Mesenchymal stem cell (in vitro differentiated cells and primary cell): Measurements from ENCODE around the gene MTA1.

ENCODE experiments used
- DNase-seq: peaks from one replicate; pipeline ENCODE4 v3.0.0-alpha.2; 2013
- H2AFZ ChIP-seq: one replicate; pipeline ENCODE4 v1.6.1; 2013; ENCODE audit warnings: low read depth, mild to moderate bottlenecking, control low read depth, inconsistent platforms, low read length, moderate library complexity
- H2AK5ac ChIP-seq: 2 replicates; pipeline ENCODE4 v1.6.1; 2013; ENCODE audit warnings: low read length, moderate library complexity, mild to moderate bottlenecking, inconsistent platforms; ENCODE audit not compliant: severe bottlenecking
- H2BK120ac ChIP-seq: one replicate; pipeline ENCODE4 v1.6.1; 2013; ENCODE audit warnings: low read depth, mild to moderate bottlenecking, inconsistent platforms, low read length, moderate library complexity
- H2BK12ac ChIP-seq, 2 experiments: one replicate each; pipeline ENCODE4 v1.6.1; 2013; ENCODE audit warnings: inconsistent platforms in 2 of 2, low read length in 2 of 2, mild to moderate bottlenecking in 2 of 2, moderate library complexity in 2 of 2, control low read depth in 1 of 2
- H2BK15ac ChIP-seq: one replicate; pipeline ENCODE4 v1.6.1; 2013; ENCODE audit warnings: mild to moderate bottlenecking, low read depth, inconsistent platforms; ENCODE audit not compliant: poor library complexity, severe bottlenecking
- H2BK5ac ChIP-seq: 2 replicates; pipeline ENCODE4 v1.6.1; 2013; ENCODE audit warnings: low read depth, mild to moderate bottlenecking, low read length, control low read depth, inconsistent platforms; ENCODE audit not compliant: poor library complexity, severe bottlenecking
- H3K14ac ChIP-seq, 2 experiments: one replicate each; pipeline ENCODE4 v1.6.1; 2013; ENCODE audit warnings: inconsistent platforms in 2 of 2, low read length in 2 of 2, control low read depth in 1 of 2, mild to moderate bottlenecking in 1 of 2, moderate library complexity in 1 of 2
- H3K18ac ChIP-seq, 2 experiments: one replicate each; pipeline ENCODE4 v1.6.1; 2013; ENCODE audit warnings: inconsistent platforms in 2 of 2, low read length in 2 of 2, control low read depth in 1 of 2, low read depth in 1 of 2, mild to moderate bottlenecking in 1 of 2
- H3K23ac ChIP-seq, 2 experiments: one replicate each; pipeline ENCODE4 v1.6.1; 2013; ENCODE audit warnings: inconsistent platforms in 2 of 2, low read length in 2 of 2, mild to moderate bottlenecking in 2 of 2, moderate library complexity in 2 of 2, control low read depth in 1 of 2
- H3K27ac ChIP-seq: 2 replicates; pipeline ENCODE4 v1.5.1; 2013; ENCODE audit warnings: mild to moderate bottlenecking, moderate library complexity, low read length, control low read depth, inconsistent platforms; ENCODE audit not compliant: poor library complexity, severe bottlenecking
- H3K27me3 ChIP-seq, 2 experiments: 2 replicates each; pipeline versions ENCODE4 v1.6.1 to v1.7.0; 2013; ENCODE audit warnings: low read length in 2 of 2, mild to moderate bottlenecking in 2 of 2, moderate library complexity in 2 of 2, control low read depth in 1 of 2, inconsistent platforms in 1 of 2; ENCODE audit not compliant: control insufficient read depth in 1 of 2, insufficient read depth in 1 of 2
- H3K36me3 ChIP-seq, 2 experiments: 2 replicates each; pipeline versions ENCODE4 v1.6.1 to v1.7.0; 2013; ENCODE audit warnings: low read length in 2 of 2, control low read depth in 1 of 2, inconsistent platforms in 1 of 2, low read depth in 1 of 2, mild to moderate bottlenecking in 1 of 2; ENCODE audit not compliant: insufficient read depth in 2 of 2, control insufficient read depth in 1 of 2
- H3K4ac ChIP-seq, 2 experiments: one replicate each; pipeline ENCODE4 v1.6.1; 2013; ENCODE audit warnings: inconsistent platforms in 2 of 2, low read length in 2 of 2, mild to moderate bottlenecking in 2 of 2, moderate library complexity in 2 of 2, control low read depth in 1 of 2, low read depth in 1 of 2
- H3K4me1 ChIP-seq: 2 replicates; pipeline ENCODE4 v1.6.1; 2013; ENCODE audit warnings: low read depth, low read length, control low read depth; ENCODE audit not compliant: control insufficient read depth, insufficient read depth
- H3K4me2 ChIP-seq: 2 replicates; pipeline ENCODE4 v1.6.1; 2013; ENCODE audit warnings: low read length, mild to moderate bottlenecking, inconsistent platforms; ENCODE audit not compliant: poor library complexity, severe bottlenecking
- H3K4me3 ChIP-seq, 2 experiments: 2 replicates each; pipeline versions ENCODE4 v1.5.1 to v1.7.0; 2013; ENCODE audit warnings: low read length in 2 of 2, mild to moderate bottlenecking in 2 of 2, control low read depth in 1 of 2, low read depth in 1 of 2; ENCODE audit not compliant: insufficient read depth in 1 of 2
- H3K79me1 ChIP-seq: replicated peaks from 2 replicates; pipeline ENCODE4 v1.6.1; 2013; ENCODE audit warnings: mild to moderate bottlenecking, control low read depth, low read length, inconsistent platforms; ENCODE audit not compliant: poor library complexity, severe bottlenecking
- H3K9ac ChIP-seq: 2 replicates; pipeline ENCODE4 v1.7.0; 2013; ENCODE audit warnings: mild to moderate bottlenecking, low read length, moderate library complexity
- H3K9me3 ChIP-seq: 2 replicates; pipeline ENCODE4 v1.7.0; 2013; ENCODE audit warnings: mild to moderate bottlenecking, low read length; ENCODE audit not compliant: control insufficient read depth
- H4K8ac ChIP-seq: one replicate; pipeline ENCODE4 v1.6.1; 2013; ENCODE audit warnings: inconsistent platforms, mild to moderate bottlenecking, low read length, moderate library complexity
- H4K91ac ChIP-seq: one replicate; pipeline ENCODE4 v1.6.1; 2013; ENCODE audit warnings: mild to moderate bottlenecking, low read length, inconsistent platforms
- WGBS: methylation state at CpG from one replicate; pipeline ENCODE4 v1.1.7; 2013; ENCODE audit warnings: mixed read lengths; 5-methylcytosine and 5-hydroxymethylcytosine counted together

Gene MTA1

GRCh38 chr14:105427412-105427811 is 7.8 kb downstream of the MTA1 start:
- H3K4me2 ChIP-seq: no peak overlapping the region
- 99% methylated on average over 9 of the region's 10 CpGs for WGBS
- H3K9me3 ChIP-seq: no peaks in the 10 kb centered on the region
- H4K91ac ChIP-seq: no peak overlapping the region
- no peak overlapping the region for H3K18ac ChIP-seq
- H3K79me1 ChIP-seq: peaks cover 6% of the 10 kb centered on the region
- H2BK12ac ChIP-seq: no peak overlapping the region
- no peak overlapping the region for H3K23ac ChIP-seq
- no peak overlapping the region for H2AFZ ChIP-seq
- H3K14ac ChIP-seq: no peak overlapping the region
- no peak overlapping the region for H4K8ac ChIP-seq
- H3K4me1 ChIP-seq: peaks cover 12% of the 10 kb centered on the region
- no peak overlapping the region for H2AK5ac ChIP-seq
- no peak overlapping the region for H2BK15ac ChIP-seq
- H2BK5ac ChIP-seq: no peak overlapping the region
- peaks cover 15 to 42% of the 10 kb centered on the region in 2 experiments for H3K36me3 ChIP-seq
- no peak overlapping the region for H3K27ac ChIP-seq
- DNase-seq: no peak
- no peak overlapping the region for H3K9ac ChIP-seq
- no peak overlapping the region for H2BK120ac ChIP-seq
- no peaks in the 10 kb centered on the region for H3K27me3 ChIP-seq
- H3K4me3 ChIP-seq: no peak overlapping the region
- no peak overlapping the region for H3K4ac ChIP-seq

GRCh38 chr14:105427936-105428485 is 8.4 kb downstream of the MTA1 start:
- Histone ChIP-seq H3K27me3 (no peaks in the 10 kb centered on the region), H2BK5ac (no peak overlapping the region), H3K14ac (no peak overlapping the region), H3K36me3 (peaks cover 15 to 45% of the 10 kb centered on the region in 2 experiments), H3K9me3 (no peaks in the 10 kb centered on the region), H3K4me1 (peaks cover 8% of the 10 kb centered on the region), H3K4me2 (peak overlapping the region; percentile 11), H3K9ac (no peak overlapping the region), H2BK120ac (no peak overlapping the region), H2BK12ac (no peak overlapping the region), H3K79me1 (peaks cover 6% of the 10 kb centered on the region), H2AFZ (no peak overlapping the region), H2BK15ac (no peak overlapping the region), H3K18ac (no peak overlapping the region), H2AK5ac (no peak overlapping the region), H4K8ac (no peak overlapping the region), H3K4me3 (no peak overlapping the region), H4K91ac (no peak overlapping the region), H3K4ac (no peak overlapping the region), H3K23ac (no peak overlapping the region), H3K27ac (no peak overlapping the region)
- no peak for DNase-seq
- WGBS: 92% methylated on average over 6 of the region's 9 CpGs

- Histone ChIP-seq H3K9ac (no peak overlapping the region), H4K8ac (no peak overlapping the region), H2BK12ac (no peak overlapping the region), H3K9me3 (no peaks in the 10 kb centered on the region), H2AK5ac (no peak overlapping the region), H2BK120ac (no peak overlapping the region), H3K23ac (no peak overlapping the region), H2BK15ac (no peak overlapping the region), H3K14ac (no peak overlapping the region), H3K4ac (no peak overlapping the region), H2AFZ (no peak overlapping the region), H3K79me1 (peaks cover 11% of the 10 kb centered on the region), H3K4me2 (no peak overlapping the region), H3K4me1 (peaks cover 8% of the 10 kb centered on the region), H3K27me3 (no peaks in the 10 kb centered on the region), H2BK5ac (no peak overlapping the region), H4K91ac (no peak overlapping the region), H3K27ac (no peak overlapping the region), H3K4me3 (no peak overlapping the region), H3K18ac (no peak overlapping the region), H3K36me3 (peaks cover 12 to 38% of the 10 kb centered on the region in 2 experiments)
- DNase-seq: no peak
- 100% methylated on average over 3 of the region's 6 CpGs for WGBS
Observed at GRCh38 chr14:105430042-105430441, 10.4 kb downstream of the MTA1 start.

- Histone ChIP-seq H2BK15ac (no peak overlapping the region), H2BK5ac (no peak overlapping the region), H4K8ac (no peak overlapping the region), H2AFZ (no peak overlapping the region), H3K9me3 (no peaks in the 10 kb centered on the region), H3K27ac (peak overlapping the region; percentile 6), H3K23ac (no peak overlapping the region), H3K79me1 (peaks cover 11% of the 10 kb centered on the region), H3K36me3 (peaks cover 12 to 33% of the 10 kb centered on the region in 2 experiments), H3K4me2 (no peak overlapping the region), H2AK5ac (no peak overlapping the region), H3K4me3 (no peak overlapping the region), H3K14ac (no peak overlapping the region), H2BK120ac (no peak overlapping the region), H4K91ac (no peak overlapping the region), H3K27me3 (no peaks in the 10 kb centered on the region), H3K18ac (no peak overlapping the region), H3K4ac (no peak overlapping the region), H2BK12ac (no peak overlapping the region), H3K9ac (no peak overlapping the region), H3K4me1 (peaks cover 8% of the 10 kb centered on the region)
- WGBS: 62% methylated on average over 6 of the region's 9 CpGs
- DNase-seq: peak; percentile 15
Observed at GRCh38 chr14:105430565-105430964, 10.9 kb downstream of the MTA1 start.
